ENCODE data around the gene RNF167. TPM values are rescaled to one million over a fixed set of nuclear protein-coding genes. Genes with fewer than 3 reads are reported as not detected.

The RNF167 gene
- total RNA-seq, 2 donors from 2014 or later: 66.9 to 68.6 TPM

GRCh38 chr17:4939546-4939795 lies 597 bp upstream of the RNF167 start:
- DNase-seq (ENCODE audit: low spot score): no peak
- Histone ChIP-seq H3K36me3 (peaks cover 45% of the 10 kb centered on the region), H3K9me3 (no peaks in the 10 kb centered on the region), H3K4me3 (peak overlapping the region; percentile 91), H3K27me3 (no peaks in the 10 kb centered on the region), H3K27ac (peak overlapping the region; percentile 92 to 96), H3K4me1 (peaks cover 3 to 51% of the 10 kb centered on the region in 2 donors)
- no peak for TF ChIP-seq CTCF (IDR thresholded peaks at IDR 0.05)

- peaks cover 57% of the 10 kb centered on the region for H3K36me3 ChIP-seq
- peak overlapping the region; percentile 92 to 96 for H3K27ac ChIP-seq
- H3K27me3 ChIP-seq: no peaks in the 10 kb centered on the region
- H3K9me3 ChIP-seq: no peaks in the 10 kb centered on the region
- no peak for TF ChIP-seq CTCF (IDR thresholded peaks at IDR 0.05)
- no peak for DNase-seq (ENCODE audit: low spot score)
- H3K4me1 ChIP-seq: peaks cover 3 to 61% of the 10 kb centered on the region in 2 donors
- H3K4me3 ChIP-seq: peak overlapping the region; percentile 91
Observed at GRCh38 chr17:4940555-4941318, 669 bp downstream of the RNF167 start.

- no peak for DNase-seq (ENCODE audit: low spot score)
- no peaks in the 10 kb centered on the region for H3K9me3 ChIP-seq
- no peaks in the 10 kb centered on the region for H3K27me3 ChIP-seq
- H3K27ac ChIP-seq: peak overlapping the region in 1 of 2 donors; percentile 96
- H3K4me1 ChIP-seq: peaks cover 3 to 66% of the 10 kb centered on the region in 2 donors
- peaks cover 60% of the 10 kb centered on the region for H3K36me3 ChIP-seq
- H3K4me3 ChIP-seq: peak overlapping the region; percentile 91
- TF ChIP-seq CTCF (IDR thresholded peaks at IDR 0.05): no peak
Observed at GRCh38 chr17:4941319-4941610, 1.2 kb downstream of the RNF167 start.

GRCh38 chr17:4942760-4943508 lies 2.9 kb downstream of the RNF167 start:
- no peak for TF ChIP-seq CTCF (IDR thresholded peaks at IDR 0.05)
- no peak for DNase-seq (ENCODE audit: low spot score)
- Histone ChIP-seq H3K27ac (peak overlapping the region in 1 of 2 donors; percentile 0), H3K27me3 (no peaks in the 10 kb centered on the region), H3K9me3 (no peaks in the 10 kb centered on the region), H3K4me3 (no peak overlapping the region), H3K36me3 (peaks cover 47% of the 10 kb centered on the region), H3K4me1 (peaks cover 3 to 77% of the 10 kb centered on the region in 2 donors)

- no peaks in the 10 kb centered on the region for H3K27me3 ChIP-seq
- H3K4me3 ChIP-seq: no peak overlapping the region
- H3K27ac ChIP-seq: no peak overlapping the region
- H3K9me3 ChIP-seq: no peaks in the 10 kb centered on the region
- H3K36me3 ChIP-seq: peaks cover 40% of the 10 kb centered on the region
- no peak for TF ChIP-seq CTCF (IDR thresholded peaks at IDR 0.05)
- DNase-seq (ENCODE audit: low spot score): no peak
- H3K4me1 ChIP-seq: peaks cover 3 to 65% of the 10 kb centered on the region in 2 donors
Observed at GRCh38 chr17:4944163-4944553, 4.1 kb downstream of the RNF167 start.
